Neuron (in vitro differentiated cells): Measurements from ENCODE around the gene CGB1.

Experiments used
- H2AFZ ChIP-seq: one replicate; pipeline ENCODE4 v1.6.1; 2013; ENCODE audit warnings: low read depth, mild to moderate bottlenecking, inconsistent platforms, low read length, moderate library complexity
- H3K27me3 ChIP-seq: one replicate; pipeline ENCODE4 v1.6.1; 2013; ENCODE audit warnings: low read length; ENCODE audit not compliant: insufficient read depth
- H3K36me3 ChIP-seq: one replicate; pipeline ENCODE4 v1.6.1; 2013; ENCODE audit warnings: low read length; ENCODE audit not compliant: insufficient read depth
- H3K4me1 ChIP-seq: one replicate; pipeline ENCODE4 v1.6.1; 2013; ENCODE audit warnings: low read length; ENCODE audit not compliant: insufficient read depth
- H3K4me3 ChIP-seq: 2 replicates; pipeline ENCODE4 v1.5.1; 2013; ENCODE audit warnings: mild to moderate bottlenecking, low read length, moderate library complexity
- H3K9me3 ChIP-seq: one replicate; pipeline ENCODE4 v1.6.1; 2013; ENCODE audit warnings: low read length

The CGB1 gene

GRCh38 chr19:48992581-48993174 is 44.0 kb downstream of the CGB1 start:
- Histone ChIP-seq H3K9me3 (no peaks in the 10 kb centered on the region), H3K27me3 (no peaks in the 10 kb centered on the region), H3K36me3 (peaks cover 7% of the 10 kb centered on the region), H3K4me3 (peak overlapping the region; percentile 74), H3K4me1 (peaks cover 17% of the 10 kb centered on the region), H2AFZ (peak overlapping the region; percentile 7)

GRCh38 chr19:48991873-48992580 is 44.7 kb downstream of the CGB1 start:
- H3K4me3 ChIP-seq: peak overlapping the region; percentile 74
- H3K27me3 ChIP-seq: no peaks in the 10 kb centered on the region
- H3K9me3 ChIP-seq: no peaks in the 10 kb centered on the region
- peaks cover 17% of the 10 kb centered on the region for H3K4me1 ChIP-seq
- H3K36me3 ChIP-seq: peaks cover 12% of the 10 kb centered on the region
- H2AFZ ChIP-seq: peak overlapping the region; percentile 7

GRCh38 chr19:48991011-48991609 is 45.6 kb downstream of the CGB1 start:
- H2AFZ ChIP-seq: no peak overlapping the region
- H3K4me3 ChIP-seq: no peak overlapping the region
- no peaks in the 10 kb centered on the region for H3K9me3 ChIP-seq
- H3K27me3 ChIP-seq: no peaks in the 10 kb centered on the region
- peaks cover 17% of the 10 kb centered on the region for H3K4me1 ChIP-seq
- peaks cover 17% of the 10 kb centered on the region for H3K36me3 ChIP-seq

- H3K4me3 ChIP-seq: no peak overlapping the region
- H3K27me3 ChIP-seq: no peaks in the 10 kb centered on the region
- peaks cover 17% of the 10 kb centered on the region for H3K4me1 ChIP-seq
- H3K36me3 ChIP-seq: peaks cover 24% of the 10 kb centered on the region
- H3K9me3 ChIP-seq: no peaks in the 10 kb centered on the region
- H2AFZ ChIP-seq: no peak overlapping the region
Measured at GRCh38 chr19:48990400-48990799, 46.3 kb downstream of the CGB1 start.

- Histone ChIP-seq H3K27me3 (no peaks in the 10 kb centered on the region), H3K36me3 (peaks cover 30% of the 10 kb centered on the region), H3K9me3 (no peaks in the 10 kb centered on the region), H2AFZ (no peak overlapping the region), H3K4me3 (no peak overlapping the region), H3K4me1 (peaks cover 14% of the 10 kb centered on the region)
Measured at GRCh38 chr19:48989701-48990291, 46.9 kb downstream of the CGB1 start.

GRCh38 chr19:48988860-48989259 is 47.8 kb downstream of the CGB1 start:
- H3K36me3 ChIP-seq: peaks cover 32% of the 10 kb centered on the region
- H3K9me3 ChIP-seq: no peaks in the 10 kb centered on the region
- no peak overlapping the region for H3K4me3 ChIP-seq
- no peaks in the 10 kb centered on the region for H3K27me3 ChIP-seq
- H3K4me1 ChIP-seq: peaks cover 7% of the 10 kb centered on the region
- H2AFZ ChIP-seq: no peak overlapping the region

GRCh38 chr19:48988286-48988685 is 48.4 kb downstream of the CGB1 start:
- H3K9me3 ChIP-seq: no peaks in the 10 kb centered on the region
- H3K36me3 ChIP-seq: peaks cover 32% of the 10 kb centered on the region

GRCh38 chr19:48987323-48987722 is 49.4 kb downstream of the CGB1 start:
- H3K9me3 ChIP-seq: no peaks in the 10 kb centered on the region
- no peak overlapping the region for H2AFZ ChIP-seq
- no peak overlapping the region for H3K4me3 ChIP-seq
- peaks cover 7% of the 10 kb centered on the region for H3K4me1 ChIP-seq
- no peaks in the 10 kb centered on the region for H3K27me3 ChIP-seq
- H3K36me3 ChIP-seq: peaks cover 36% of the 10 kb centered on the region

More at GRCh38 chr19:48988286-48988685, 48.4 kb downstream of the CGB1 start:
- H3K4me1 ChIP-seq: peaks cover 7% of the 10 kb centered on the region
- H2AFZ ChIP-seq: no peak overlapping the region
- H3K27me3 ChIP-seq: no peaks in the 10 kb centered on the region
- H3K4me3 ChIP-seq: no peak overlapping the region

GRCh38 chr19:48986211-48986610 is 50.5 kb downstream of the CGB1 start:
- no peaks in the 10 kb centered on the region for H3K27me3 ChIP-seq
- H2AFZ ChIP-seq: no peak overlapping the region
- no peaks in the 10 kb centered on the region for H3K9me3 ChIP-seq
- peaks cover 44% of the 10 kb centered on the region for H3K36me3 ChIP-seq
- H3K4me1 ChIP-seq: no peaks in the 10 kb centered on the region
- no peak overlapping the region for H3K4me3 ChIP-seq

GRCh38 chr19:48985711-48986110 is 51.0 kb downstream of the CGB1 start:
- H3K4me3 ChIP-seq: no peak overlapping the region

More at GRCh38 chr19:48985711-48986110, 51.0 kb downstream of the CGB1 start:
- H3K9me3 ChIP-seq: no peaks in the 10 kb centered on the region
- peaks cover 44% of the 10 kb centered on the region for H3K36me3 ChIP-seq
- H3K4me1 ChIP-seq: no peaks in the 10 kb centered on the region
- no peaks in the 10 kb centered on the region for H3K27me3 ChIP-seq
- no peak overlapping the region for H2AFZ ChIP-seq
